Body of pancreas (tissue), 4 donors: ENCODE data around the gene ENTHD1.

Experiments
- POLR2A ChIP-seq, 3 donors: fragments of 450-650 bp; IDR thresholded peaks; one replicate each; pipeline ENCODE4 v1.6.1; 2016; ENCODE audit warnings: antibody characterized with exemption in 3 of 3, mild to moderate bottlenecking in 2 of 3
- TF ChIP-seq, protein P1 (sequence below), 7 experiments: fragments of 450-650 bp in 4 of 7; fragments of 200-600 bp in 3 of 7; sonication (generic) in 3 of 7; IDR thresholded peaks; one replicate each; pipeline ENCODE4 v1.5.1; 2016 to 2019; ENCODE audit warnings: antibody characterized with exemption in 7 of 7

DNA sequence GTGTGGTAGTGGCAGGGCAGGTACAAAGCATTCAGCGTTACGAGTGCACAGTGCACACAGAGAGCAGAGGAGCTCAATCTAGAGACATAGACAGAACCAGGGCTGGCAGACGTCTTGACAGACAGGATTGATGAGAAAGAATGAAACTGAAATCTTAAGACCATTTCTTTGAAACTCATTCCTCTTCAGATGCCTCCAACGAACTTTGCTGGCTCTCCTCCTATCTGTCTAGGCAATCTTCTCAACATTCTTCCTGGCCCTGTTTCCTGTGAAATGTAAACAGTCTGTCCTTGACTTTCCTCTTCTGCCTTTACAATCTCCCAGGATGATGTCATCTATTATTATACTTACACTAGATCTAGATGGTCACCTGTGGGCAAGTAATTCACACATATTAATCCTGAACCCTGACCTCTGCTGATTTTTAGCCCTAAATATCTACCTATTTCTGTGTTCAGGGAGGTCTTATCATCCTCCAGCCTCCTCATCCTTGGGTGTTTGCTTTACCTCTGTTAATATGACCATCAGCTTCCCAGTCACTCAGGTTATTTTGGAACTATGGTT, 119.5 kb downstream of the ENTHD1 start:
- TF ChIP-seq, protein P1, sequence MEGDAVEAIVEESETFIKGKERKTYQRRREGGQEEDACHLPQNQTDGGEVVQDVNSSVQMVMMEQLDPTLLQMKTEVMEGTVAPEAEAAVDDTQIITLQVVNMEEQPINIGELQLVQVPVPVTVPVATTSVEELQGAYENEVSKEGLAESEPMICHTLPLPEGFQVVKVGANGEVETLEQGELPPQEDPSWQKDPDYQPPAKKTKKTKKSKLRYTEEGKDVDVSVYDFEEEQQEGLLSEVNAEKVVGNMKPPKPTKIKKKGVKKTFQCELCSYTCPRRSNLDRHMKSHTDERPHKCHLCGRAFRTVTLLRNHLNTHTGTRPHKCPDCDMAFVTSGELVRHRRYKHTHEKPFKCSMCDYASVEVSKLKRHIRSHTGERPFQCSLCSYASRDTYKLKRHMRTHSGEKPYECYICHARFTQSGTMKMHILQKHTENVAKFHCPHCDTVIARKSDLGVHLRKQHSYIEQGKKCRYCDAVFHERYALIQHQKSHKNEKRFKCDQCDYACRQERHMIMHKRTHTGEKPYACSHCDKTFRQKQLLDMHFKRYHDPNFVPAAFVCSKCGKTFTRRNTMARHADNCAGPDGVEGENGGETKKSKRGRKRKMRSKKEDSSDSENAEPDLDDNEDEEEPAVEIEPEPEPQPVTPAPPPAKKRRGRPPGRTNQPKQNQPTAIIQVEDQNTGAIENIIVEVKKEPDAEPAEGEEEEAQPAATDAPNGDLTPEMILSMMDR (IDR thresholded peaks at IDR 0.05) = no peak
- no peak for TF ChIP-seq POLR2A (IDR thresholded peaks at IDR 0.05)
